HepG2 (cell line): ENCODE data around the gene HINT2. TPM values are rescaled to one million over a fixed set of nuclear protein-coding genes. Genes with fewer than 3 reads are reported as not detected.

Experiments used
- GATAD1 ChIP-seq: IDR thresholded peaks from 2 replicates; pipeline ENCODE4 v1.6.1; 2016; ENCODE audit warnings: missing genetic modification reagents, missing compliant biosample characterization
- GFI1 ChIP-seq: sonication (generic); formaldehyde crosslinking; IDR thresholded peaks from 2 replicates; pipeline ENCODE4 v1.5.0; 2020; ENCODE audit warnings: missing genetic modification reagents, mild to moderate bottlenecking, borderline replicate concordance
- MED1 ChIP-seq: sonication (generic); formaldehyde crosslinking; IDR thresholded peaks from 2 replicates; pipeline ENCODE4 v1.4.0; 2020; ENCODE audit warnings: missing genetic modification reagents
- NR2F2 ChIP-seq: IDR thresholded peaks from 2 replicates; pipeline ENCODE4 v1.6.1; 2012; ENCODE audit warnings: low read depth, inconsistent platforms, borderline replicate concordance
- SOX13 ChIP-seq, 3 experiments: fragments of 450-650 bp in 1 of 3; sonication (generic) in 1 of 3; formaldehyde crosslinking in 1 of 3; IDR thresholded peaks in 2 of 3; conservative IDR thresholded peaks in 1 of 3; 2 replicates each; pipeline versions ENCODE4 v1.5.0 to v1.6.1; 2016 to 2020; ENCODE audit warnings: antibody characterized with exemption in 1 of 3, mild to moderate bottlenecking in 1 of 3, missing compliant biosample characterization in 1 of 3, missing genetic modification reagents in 1 of 3, moderate library complexity in 1 of 3
- SOX5 ChIP-seq: IDR thresholded peaks from 2 replicates; pipeline ENCODE4 v1.6.1; 2016; ENCODE audit warnings: borderline replicate concordance
- ZC3H4 ChIP-seq: sonication (generic); formaldehyde crosslinking; IDR thresholded peaks from 2 replicates; pipeline ENCODE4 v1.4.0; 2020; ENCODE audit warnings: missing genetic modification reagents, borderline replicate concordance
- ZNF558 ChIP-seq: sonication (generic); formaldehyde crosslinking; IDR thresholded peaks from 2 replicates; pipeline ENCODE4 v1.9.0; 2022; ENCODE audit warnings: mild to moderate bottlenecking, missing genetic modification reagents, borderline replicate concordance
- ZNF674 ChIP-seq: sonication (generic); formaldehyde crosslinking; IDR thresholded peaks from 2 replicates; pipeline ENCODE4 v1.5.0; 2020; ENCODE audit warnings: low read depth, mild to moderate bottlenecking, missing genetic modification reagents
- ZNF772 ChIP-seq: sonication (generic); formaldehyde crosslinking; IDR thresholded peaks from 2 replicates; pipeline ENCODE4 v1.5.0; 2020; ENCODE audit warnings: mild to moderate bottlenecking, missing genetic modification reagents
- polyA plus RNA-seq, 8 experiments: library from polyadenylated mRNA; depleted of rRNA in 3 of 8; stranded (reverse) in 7 of 8; unstranded in 1 of 8; fragments of >200 nt; fragmentation: Illumina TruSeq in 4 of 8; extraction: Trizol in 4 of 8; gene quantifications; 2 replicates each; pipeline versions ENCODE4 v1.2.1 to v1.2.3, GENCODE V29; 2011 to 2016; ENCODE audit warnings: low read depth in 4 of 8, missing spikeins in 1 of 8, mixed read lengths in 1 of 8; ENCODE audit not compliant: insufficient read depth in 1 of 8
- total RNA-seq, 5 experiments: library from RNA; depleted of rRNA; stranded (reverse); fragments of >200 nt; fragmentation: Illumina TruSeq; extraction: Trizol; gene quantifications; 2 replicates each; pipeline ENCODE4 v1.2.3, GENCODE V29; 2016; ENCODE audit warnings: low read depth in 1 of 5
- TF ChIP-seq, protein P1 (sequence below): sonication (generic); formaldehyde crosslinking; IDR thresholded peaks from 2 replicates; pipeline ENCODE4 v1.5.0; 2020; ENCODE audit warnings: mild to moderate bottlenecking, missing genetic modification reagents, borderline replicate concordance
- TF ChIP-seq, protein P2 (sequence below): sonication (generic); formaldehyde crosslinking; IDR thresholded peaks from 2 replicates; pipeline ENCODE4 v1.4.0; 2020; ENCODE audit warnings: missing genetic modification reagents
- TF ChIP-seq, protein P3 (sequence below), 2 experiments: sonication (generic) in 1 of 2; formaldehyde crosslinking in 1 of 2; IDR thresholded peaks; 2 replicates each; pipeline versions ENCODE4 v1.4.0 to v1.6.1; 2016 to 2020; ENCODE audit warnings: borderline replicate concordance in 1 of 2, low read depth in 1 of 2, mild to moderate bottlenecking in 1 of 2, missing genetic modification reagents in 1 of 2
- TF ChIP-seq, protein P4 (sequence below): sonication (generic); formaldehyde crosslinking; conservative IDR thresholded peaks from 2 replicates; pipeline ENCODE4 v1.4.0; 2020; ENCODE audit warnings: missing genetic modification reagents

The HINT2 gene
- total and polyA plus RNA-seq, 2 of the 13 experiments (the other 11 are each of a cell fraction or from before 2014, with no cell fraction given): 37.9 to 56.2 TPM

DNA sequence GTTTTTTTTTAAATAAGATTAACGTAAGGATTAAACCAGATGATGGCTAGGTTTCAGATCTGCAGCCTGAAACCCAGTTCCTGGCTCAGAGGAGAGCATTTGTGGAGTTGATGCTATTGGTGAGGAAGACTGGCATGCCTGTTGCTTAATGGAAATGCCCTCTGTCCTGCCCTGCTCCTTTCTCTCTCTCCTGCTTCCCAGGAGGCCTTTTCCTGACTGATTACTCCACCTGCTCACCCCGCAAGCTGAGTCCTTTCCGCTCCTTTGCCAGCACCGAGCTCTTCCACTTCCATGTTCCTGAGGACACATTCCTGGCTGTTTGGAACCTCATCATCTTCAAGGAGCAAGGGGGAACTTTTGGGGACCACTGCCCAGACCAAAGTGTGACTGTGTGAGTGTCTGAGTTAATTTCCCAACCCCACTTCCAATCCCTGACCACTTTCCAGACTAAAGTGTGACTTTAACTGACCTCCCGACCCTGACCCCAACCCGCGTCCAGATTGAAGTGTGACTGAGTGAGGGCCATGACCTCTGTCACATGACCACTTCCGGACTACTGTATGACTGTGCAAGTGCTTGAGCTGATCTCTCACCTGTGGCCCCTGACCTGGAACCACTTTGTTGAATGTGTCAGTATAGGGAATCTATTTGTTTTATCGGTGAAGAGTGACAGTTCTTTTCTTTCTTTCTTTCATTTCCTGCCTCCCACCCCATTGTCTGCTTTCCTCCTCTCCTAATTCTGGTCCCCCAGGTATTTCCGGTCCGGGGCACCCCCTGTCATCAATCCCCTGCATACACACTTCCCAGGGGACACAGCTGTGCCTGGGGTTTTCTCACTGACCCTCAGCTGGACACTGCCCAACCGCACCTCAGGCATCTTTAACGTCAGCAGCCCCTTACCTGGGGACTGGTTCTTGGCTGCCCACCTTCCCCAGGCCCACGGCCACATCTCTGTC is 19.7 kb upstream of the HINT2 start (continued):
- peak; percentile 96 for TF ChIP-seq NR2F2
- TF ChIP-seq ZNF674: no peak
- TF ChIP-seq, protein P1, sequence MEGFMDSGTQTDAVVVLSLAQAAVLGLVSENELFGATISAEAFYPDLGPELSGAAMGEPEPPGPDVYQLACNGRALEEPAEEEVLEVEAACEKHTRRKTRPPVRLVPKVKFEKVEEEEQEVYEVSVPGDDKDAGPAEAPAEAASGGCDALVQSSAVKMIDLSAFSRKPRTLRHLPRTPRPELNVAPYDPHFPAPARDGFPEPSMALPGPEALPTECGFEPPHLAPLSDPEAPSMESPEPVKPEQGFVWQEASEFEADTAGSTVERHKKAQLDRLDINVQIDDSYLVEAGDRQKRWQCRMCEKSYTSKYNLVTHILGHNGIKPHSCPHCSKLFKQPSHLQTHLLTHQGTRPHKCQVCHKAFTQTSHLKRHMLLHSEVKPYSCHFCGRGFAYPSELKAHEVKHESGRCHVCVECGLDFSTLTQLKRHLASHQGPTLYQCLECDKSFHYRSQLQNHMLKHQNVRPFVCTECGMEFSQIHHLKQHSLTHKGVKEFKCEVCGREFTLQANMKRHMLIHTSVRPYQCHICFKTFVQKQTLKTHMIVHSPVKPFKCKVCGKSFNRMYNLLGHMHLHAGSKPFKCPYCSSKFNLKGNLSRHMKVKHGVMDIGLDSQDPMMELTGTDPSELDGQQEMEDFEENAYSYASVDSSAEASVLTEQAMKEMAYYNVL (CRISPR knock-in tag): no peak
- 0 out of 2 replicates have a peak, but pooled peaks have one; percentile 38 for TF ChIP-seq SOX5
- no peak for TF ChIP-seq ZC3H4
- TF ChIP-seq GATAD1 (CRISPR knock-in tag): 0 out of 2 replicates have a peak, but pooled peaks have one; percentile 16
- TF ChIP-seq SOX13 (IDR thresholded peaks at IDR 0.05): no peak
- no peak for TF ChIP-seq SOX13 (CRISPR knock-in tag; conservative IDR thresholded peaks at IDR 0.05 in 1 of 2, IDR thresholded peaks at IDR 0.05 in 1 of 2)
- TF ChIP-seq, protein P2, sequence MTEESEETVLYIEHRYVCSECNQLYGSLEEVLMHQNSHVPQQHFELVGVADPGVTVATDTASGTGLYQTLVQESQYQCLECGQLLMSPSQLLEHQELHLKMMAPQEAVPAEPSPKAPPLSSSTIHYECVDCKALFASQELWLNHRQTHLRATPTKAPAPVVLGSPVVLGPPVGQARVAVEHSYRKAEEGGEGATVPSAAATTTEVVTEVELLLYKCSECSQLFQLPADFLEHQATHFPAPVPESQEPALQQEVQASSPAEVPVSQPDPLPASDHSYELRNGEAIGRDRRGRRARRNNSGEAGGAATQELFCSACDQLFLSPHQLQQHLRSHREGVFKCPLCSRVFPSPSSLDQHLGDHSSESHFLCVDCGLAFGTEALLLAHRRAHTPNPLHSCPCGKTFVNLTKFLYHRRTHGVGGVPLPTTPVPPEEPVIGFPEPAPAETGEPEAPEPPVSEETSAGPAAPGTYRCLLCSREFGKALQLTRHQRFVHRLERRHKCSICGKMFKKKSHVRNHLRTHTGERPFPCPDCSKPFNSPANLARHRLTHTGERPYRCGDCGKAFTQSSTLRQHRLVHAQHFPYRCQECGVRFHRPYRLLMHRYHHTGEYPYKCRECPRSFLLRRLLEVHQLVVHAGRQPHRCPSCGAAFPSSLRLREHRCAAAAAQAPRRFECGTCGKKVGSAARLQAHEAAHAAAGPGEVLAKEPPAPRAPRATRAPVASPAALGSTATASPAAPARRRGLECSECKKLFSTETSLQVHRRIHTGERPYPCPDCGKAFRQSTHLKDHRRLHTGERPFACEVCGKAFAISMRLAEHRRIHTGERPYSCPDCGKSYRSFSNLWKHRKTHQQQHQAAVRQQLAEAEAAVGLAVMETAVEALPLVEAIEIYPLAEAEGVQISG (CRISPR knock-in tag): peak; percentile 36; the same call in 1 of the 2 replicates
- TF ChIP-seq, protein P3, sequence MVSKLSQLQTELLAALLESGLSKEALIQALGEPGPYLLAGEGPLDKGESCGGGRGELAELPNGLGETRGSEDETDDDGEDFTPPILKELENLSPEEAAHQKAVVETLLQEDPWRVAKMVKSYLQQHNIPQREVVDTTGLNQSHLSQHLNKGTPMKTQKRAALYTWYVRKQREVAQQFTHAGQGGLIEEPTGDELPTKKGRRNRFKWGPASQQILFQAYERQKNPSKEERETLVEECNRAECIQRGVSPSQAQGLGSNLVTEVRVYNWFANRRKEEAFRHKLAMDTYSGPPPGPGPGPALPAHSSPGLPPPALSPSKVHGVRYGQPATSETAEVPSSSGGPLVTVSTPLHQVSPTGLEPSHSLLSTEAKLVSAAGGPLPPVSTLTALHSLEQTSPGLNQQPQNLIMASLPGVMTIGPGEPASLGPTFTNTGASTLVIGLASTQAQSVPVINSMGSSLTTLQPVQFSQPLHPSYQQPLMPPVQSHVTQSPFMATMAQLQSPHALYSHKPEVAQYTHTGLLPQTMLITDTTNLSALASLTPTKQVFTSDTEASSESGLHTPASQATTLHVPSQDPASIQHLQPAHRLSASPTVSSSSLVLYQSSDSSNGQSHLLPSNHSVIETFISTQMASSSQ (IDR thresholded peaks at IDR 0.05; ENCODE audit: low read depth): 0 out of 2 replicates have a peak, but pooled peaks have one; percentile 25
- TF ChIP-seq, protein P3 (CRISPR knock-in tag; IDR thresholded peaks at IDR 0.05; ENCODE audit: borderline replicate concordance): no peak
- peak; percentile 63 for TF ChIP-seq GFI1 (CRISPR knock-in tag)
- TF ChIP-seq MED1: peak; percentile 50
- TF ChIP-seq, protein P4, sequence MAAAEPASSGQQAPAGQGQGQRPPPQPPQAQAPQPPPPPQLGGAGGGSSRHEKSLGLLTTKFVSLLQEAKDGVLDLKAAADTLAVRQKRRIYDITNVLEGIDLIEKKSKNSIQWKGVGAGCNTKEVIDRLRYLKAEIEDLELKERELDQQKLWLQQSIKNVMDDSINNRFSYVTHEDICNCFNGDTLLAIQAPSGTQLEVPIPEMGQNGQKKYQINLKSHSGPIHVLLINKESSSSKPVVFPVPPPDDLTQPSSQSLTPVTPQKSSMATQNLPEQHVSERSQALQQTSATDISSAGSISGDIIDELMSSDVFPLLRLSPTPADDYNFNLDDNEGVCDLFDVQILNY: no peak
- peak; percentile 37; the same call in 1 of the 2 replicates for TF ChIP-seq ZNF772 (CRISPR knock-in tag)
- no peak for TF ChIP-seq ZNF558 (CRISPR knock-in tag)
